Neuronal stem cell (in vitro differentiated cells): ENCODE results near the gene TSEN34.
"Not testable (repeated sequence)": the region's sequence is repeated elsewhere in the genome, so short reads cannot be mapped to it uniquely, and the experiment has no call there.

Experiments
- DNase-seq: peaks from one replicate; pipeline ENCODE4 v3.0.0-alpha.2; 2013; ENCODE audit warnings: low spot score
- H2AFZ ChIP-seq: one replicate; pipeline ENCODE4 v1.6.1; 2013; ENCODE audit warnings: mild to moderate bottlenecking, low read length, inconsistent platforms
- H2AK5ac ChIP-seq: 2 replicates; pipeline ENCODE4 v1.6.1; 2013; ENCODE audit warnings: low read depth, mild to moderate bottlenecking, inconsistent platforms, low read length, moderate library complexity, mixed read lengths
- H2BK120ac ChIP-seq: 2 replicates; pipeline ENCODE4 v1.6.1; 2013; ENCODE audit warnings: low read depth, mild to moderate bottlenecking, inconsistent platforms, low read length, moderate library complexity, mixed read lengths
- H2BK12ac ChIP-seq: one replicate; pipeline ENCODE4 v1.6.1; 2013; ENCODE audit warnings: low read length, inconsistent platforms
- H2BK15ac ChIP-seq: 2 replicates; pipeline ENCODE4 v1.6.1; 2013; ENCODE audit warnings: mild to moderate bottlenecking, low read length, inconsistent platforms, mixed read lengths
- H2BK5ac ChIP-seq: one replicate; pipeline ENCODE4 v1.6.1; 2013; ENCODE audit warnings: inconsistent platforms, mild to moderate bottlenecking, low read length, moderate library complexity
- H3K14ac ChIP-seq: one replicate; pipeline ENCODE4 v1.6.1; 2013; ENCODE audit warnings: low read length, inconsistent platforms
- H3K18ac ChIP-seq: 2 replicates; pipeline ENCODE4 v1.6.1; 2013; ENCODE audit warnings: low read length, inconsistent platforms
- H3K23ac ChIP-seq: 2 replicates; pipeline ENCODE4 v1.6.1; 2013; ENCODE audit warnings: low read depth, mild to moderate bottlenecking, mixed read lengths, low read length, inconsistent platforms; ENCODE audit not compliant: poor library complexity
- H3K27ac ChIP-seq: replicated peaks from 3 replicates; pipeline ENCODE4 v1.5.1; 2013; ENCODE audit warnings: low read length, inconsistent platforms
- H3K27me3 ChIP-seq, 3 experiments: 2 replicates each; pipeline ENCODE4 v1.6.1; 2013; ENCODE audit warnings: low read length in 3 of 3, mild to moderate bottlenecking in 2 of 3, inconsistent platforms in 1 of 3, low read depth in 1 of 3, mixed read lengths in 1 of 3, moderate library complexity in 1 of 3; ENCODE audit not compliant: control insufficient read depth in 3 of 3, insufficient read depth in 3 of 3
- H3K36me3 ChIP-seq, 2 donors: replicated peaks in 1 of 2; 2 replicates each; pipeline ENCODE4 v1.6.1; 2013; ENCODE audit warnings: low read length in 2 of 2; ENCODE audit not compliant: control insufficient read depth in 2 of 2, insufficient read depth in 2 of 2
- H3K4ac ChIP-seq: 2 replicates; pipeline ENCODE4 v1.6.1; 2013; ENCODE audit warnings: inconsistent platforms, mild to moderate bottlenecking, low read length, moderate library complexity
- H3K4me1 ChIP-seq, 2 donors: 1 replicate in 1 of 2; 2 replicates in 1 of 2; pipeline ENCODE4 v1.6.1; 2013; ENCODE audit warnings: low read length in 2 of 2, low read depth in 1 of 2; ENCODE audit not compliant: control insufficient read depth in 2 of 2, insufficient read depth in 1 of 2
- H3K4me2 ChIP-seq: one replicate; pipeline ENCODE4 v1.6.1; 2013; ENCODE audit warnings: mild to moderate bottlenecking, low read length, inconsistent platforms; ENCODE audit not compliant: insufficient read depth, poor library complexity, severe bottlenecking
- H3K4me3 ChIP-seq, 2 donors: 2 replicates each; pipeline ENCODE4 v1.5.1; 2013; ENCODE audit warnings: low read length in 2 of 2, mild to moderate bottlenecking in 2 of 2, inconsistent platforms in 1 of 2, moderate library complexity in 1 of 2
- H3K79me1 ChIP-seq: one replicate; pipeline ENCODE4 v1.6.1; 2013; ENCODE audit warnings: low read depth, mild to moderate bottlenecking, inconsistent platforms, low read length, moderate library complexity
- H3K9ac ChIP-seq: one replicate; pipeline ENCODE4 v1.6.1; 2013; ENCODE audit warnings: mild to moderate bottlenecking, low read depth, low read length, inconsistent platforms; ENCODE audit not compliant: poor library complexity
- H3K9me3 ChIP-seq, 2 donors: replicated peaks in 1 of 2; 2 replicates each; pipeline versions ENCODE3 to v1.6.1; 2013; ENCODE audit warnings: low read length in 2 of 2, mild to moderate bottlenecking in 2 of 2, inconsistent platforms in 1 of 2, low read depth in 1 of 2, mixed read lengths in 1 of 2, moderate library complexity in 1 of 2; ENCODE audit not compliant: control insufficient read depth in 2 of 2, insufficient read depth in 1 of 2
- H4K8ac ChIP-seq: one replicate; pipeline ENCODE4 v1.6.1; 2013; ENCODE audit warnings: low read depth, mild to moderate bottlenecking, inconsistent platforms, low read length, moderate library complexity
- H4K91ac ChIP-seq: one replicate; pipeline ENCODE4 v1.6.1; 2013; ENCODE audit warnings: low read length, low read depth, mild to moderate bottlenecking, inconsistent platforms; ENCODE audit not compliant: poor library complexity
- WGBS, 2 donors: extraction: QIAGEN DNeasy Blood & Tissue Kit; methylation state at CpG; one replicate each; pipeline ENCODE4 v1.1.7; 2013; ENCODE audit warnings: missing lambda C conversion rate in 2 of 2, mixed read lengths in 1 of 2; ENCODE audit not compliant: insufficient read length in 2 of 2, insufficient replicate concordance in 1 of 2; ENCODE audit errors: extremely low coverage in 2 of 2; 5-methylcytosine and 5-hydroxymethylcytosine counted together

Gene TSEN34

DNA sequence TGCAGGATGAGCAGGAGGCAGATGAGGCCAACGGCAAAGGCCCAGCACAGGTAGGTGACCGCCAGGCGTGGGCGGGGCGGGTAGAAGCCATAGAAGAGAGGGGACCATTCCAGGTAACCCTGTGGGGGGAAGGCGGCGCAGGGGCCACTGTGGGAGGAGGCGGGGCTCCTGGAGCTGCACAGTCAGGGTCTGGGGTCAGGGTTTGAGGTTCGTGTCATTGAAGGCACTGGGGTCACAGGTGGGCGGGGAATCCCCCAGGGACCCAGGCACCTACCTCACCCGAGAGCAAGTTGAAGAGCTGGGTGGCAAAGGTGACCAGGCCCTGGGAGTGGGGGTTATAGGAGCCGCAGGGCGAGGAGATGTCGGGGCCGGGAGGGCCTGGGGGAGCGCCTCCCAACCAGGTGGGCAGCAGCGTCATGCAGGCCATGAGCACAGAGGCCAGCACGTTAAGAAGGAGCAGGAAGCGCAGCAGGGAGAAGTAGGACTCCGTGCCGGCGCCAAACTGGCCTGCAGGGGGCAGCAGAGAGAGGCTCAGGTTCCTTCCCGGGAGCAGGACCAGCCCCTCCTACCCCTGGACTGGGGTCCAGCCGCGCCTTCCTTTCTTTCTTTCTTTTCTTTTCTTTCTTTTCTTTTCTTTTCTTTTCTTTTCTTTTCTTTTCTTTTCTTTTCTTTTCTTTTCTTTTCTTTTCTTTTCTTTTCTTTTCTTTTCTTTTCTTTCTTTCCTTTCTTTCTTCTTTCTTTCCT is 22.8 kb upstream of the TSEN34 start:
- H3K9me3 ChIP-seq, result peaks cover 14 to 15% of the 10 kb centered on the region in 2 donors
- H3K27me3 ChIP-seq, result peaks cover 0 to 3% (median 0%) of the 10 kb centered on the region in 3 experiments
- peak overlapping the region; percentile 5 for H3K23ac ChIP-seq
- peak; percentile 86 for DNase-seq
- no peaks in the 10 kb centered on the region for H3K36me3 ChIP-seq
- H2AFZ ChIP-seq, result peak overlapping the region; percentile 47
- H2BK5ac ChIP-seq, result no peak overlapping the region
- H4K91ac ChIP-seq, result no peak overlapping the region
- no peak overlapping the region for H4K8ac ChIP-seq
- H3K4me2 ChIP-seq, result no peak overlapping the region
- WGBS, 2 donors, result no CpG with 5 or more reads among the region's 25 CpGs
- no peak overlapping the region for H3K27ac ChIP-seq
- H2BK120ac ChIP-seq, result no peak overlapping the region
- H3K18ac ChIP-seq, result peak overlapping the region; percentile 65
- no peak overlapping the region for H3K4ac ChIP-seq
- no peak overlapping the region for H2BK12ac ChIP-seq
- peaks cover 0 to 3% of the 10 kb centered on the region in 2 donors for H3K4me1 ChIP-seq
- H3K14ac ChIP-seq, result peak overlapping the region; percentile 56
- H2BK15ac ChIP-seq, result peak overlapping the region; percentile 37
- no peaks in the 10 kb centered on the region for H3K79me1 ChIP-seq
- H2AK5ac ChIP-seq, result peak overlapping the region; percentile 71
- H3K4me3 ChIP-seq, result no peak overlapping the region
- peak overlapping the region; percentile 63 for H3K9ac ChIP-seq

DNA sequence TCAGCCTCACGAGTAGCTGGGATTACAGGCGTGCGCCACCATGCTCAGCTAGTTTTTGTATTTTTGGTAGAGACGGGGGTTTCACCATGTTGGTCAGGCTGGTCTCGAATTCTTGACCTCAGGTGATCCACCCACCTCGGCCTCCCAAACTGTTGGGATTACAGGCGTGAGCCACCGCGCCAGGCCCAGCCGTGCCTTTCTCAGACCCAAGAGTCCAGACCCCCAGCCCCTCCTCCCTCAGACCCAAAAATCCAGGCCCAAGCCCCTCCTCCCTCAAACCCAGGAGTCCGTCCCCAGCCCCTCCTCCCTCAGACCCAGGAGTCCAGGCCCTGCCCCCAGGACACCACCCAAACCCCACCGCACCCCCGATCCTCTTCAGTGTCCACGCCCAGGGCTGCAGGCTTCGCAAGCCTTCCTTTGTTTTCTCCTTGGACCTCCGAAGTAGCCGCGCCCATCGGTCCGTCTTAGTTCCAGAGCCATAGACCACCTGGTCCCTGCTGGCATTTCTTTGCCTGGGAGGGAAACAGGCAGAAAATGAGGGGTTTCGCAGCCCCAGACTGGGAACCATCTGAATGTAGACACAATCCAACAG is 21.9 kb upstream of the TSEN34 start:
- Histone ChIP-seq H3K36me3 (no peaks in the 10 kb centered on the region), H2BK5ac (no peak overlapping the region), H3K27ac (no peak overlapping the region), H4K8ac (no peak overlapping the region), H3K4ac (no peak overlapping the region), H2AK5ac (no peak overlapping the region), H3K4me2 (no peak overlapping the region), H3K4me3 (no peak overlapping the region), H3K18ac (no peak overlapping the region), H2BK120ac (no peak overlapping the region), H3K4me1 (peaks cover 0 to 3% of the 10 kb centered on the region in 2 donors), H4K91ac (no peak overlapping the region), H3K27me3 (peaks cover 0 to 2% (median 0%) of the 10 kb centered on the region in 3 experiments), H3K79me1 (no peaks in the 10 kb centered on the region), H2AFZ (no peak overlapping the region), H3K14ac (no peak overlapping the region), H2BK12ac (no peak overlapping the region), H3K9ac (no peak overlapping the region), H3K23ac (no peak overlapping the region), H3K9me3 (peaks cover 9% of the 10 kb centered on the region in 2 donors), H2BK15ac (no peak overlapping the region)
- WGBS, 2 donors, result no CpG with 5 or more reads among the region's 21 CpGs
- DNase-seq, result no peak

GRCh38 chr19:54171736-54172431 is 19.2 kb upstream of the TSEN34 start:
- not testable (repeated sequence) for H3K4me1 ChIP-seq, H2AFZ ChIP-seq, H2BK15ac ChIP-seq, H3K9me3 ChIP-seq, H3K79me1 ChIP-seq, H3K4me3 ChIP-seq, H2BK120ac ChIP-seq, H3K18ac ChIP-seq, H3K4ac ChIP-seq, H2BK12ac ChIP-seq, H3K14ac ChIP-seq, H3K27ac ChIP-seq, H3K27me3 ChIP-seq, H4K91ac ChIP-seq, H3K4me2 ChIP-seq, H3K23ac ChIP-seq, DNase-seq, H2BK5ac ChIP-seq
- WGBS, 2 donors, result no CpG with 5 or more reads among the region's 23 CpGs
- Histone ChIP-seq H4K8ac (peak overlapping the region; percentile 6), H3K9ac (peak overlapping the region; percentile 44), H2AK5ac (peak overlapping the region; percentile 63), H3K36me3 (peaks cover 6 to 15% of the 10 kb centered on the region in 2 donors)
